Mucosa of descending colon (tissue), 3 donors: Measurements from ENCODE around the gene FLOT1. TPM values are rescaled to one million over a fixed set of nuclear protein-coding genes. Genes with fewer than 3 reads are reported as not detected.
"Not testable (repeated sequence)": the region's sequence is repeated elsewhere in the genome, so short reads cannot be mapped to it uniquely, and the experiment has no call there.

ENCODE experiments used
- ATAC-seq: fragments of 200-7000 bp; cut with Tn5 transposase; one replicate; pipeline ENCODE4 v1.9.1; 2020; ENCODE audit warnings: mild to moderate bottlenecking, moderate library complexity
- DNase-seq, 3 donors: peaks; one replicate each; pipeline ENCODE4 v3.0.0-alpha.2; 2020
- H3K36me3 ChIP-seq: fragments of 200-600 bp; one replicate; pipeline ENCODE4 v1.8.0; 2021; ENCODE audit warnings: low read depth, mild to moderate bottlenecking
- H3K4me1 ChIP-seq: fragments of 200-600 bp; one replicate; pipeline ENCODE4 v1.8.0; 2021; ENCODE audit warnings: low read depth, mild to moderate bottlenecking
- H3K4me3 ChIP-seq: fragments of 200-600 bp; one replicate; pipeline ENCODE4 v1.8.0; 2021; ENCODE audit warnings: mild to moderate bottlenecking
- H3K9me3 ChIP-seq: fragments of 200-600 bp; one replicate; pipeline ENCODE4 v1.8.0; 2021; ENCODE audit warnings: mild to moderate bottlenecking
- CTCF ChIP-seq: fragments of 200-600 bp; IDR thresholded peaks from one replicate; pipeline ENCODE4 v1.8.0; 2022; ENCODE audit warnings: antibody characterized with exemption, mild to moderate bottlenecking
- intact Hi-C, 2 donors: fragments of 100-400 bp; cut with DNase I in 1 of 2; cut with micrococcal nuclease in 1 of 2; formaldehyde crosslinking; loops; one replicate each; pipeline versions ENCODE4 v1.11.0 to v1.11.1; 2022; cut with DNase I, micrococcal nuclease
- total RNA-seq, 3 donors: library from RNA; stranded (reverse); fragmentation: NEBNext Ultra II Directional in 2 of 3; extraction: Animal tissue kit (Norgen Biotek cat#: 25700) in 2 of 3; gene quantifications; one replicate each; pipeline versions ENCODE4 v1.2.1 to v1.2.4, GENCODE V29; 2021 to 2023
- donor health status: DM: no; HTN: no; CAD: no; lungs with moderate emphysema.
- donor health status: DM: no; HTN: no; CAD: no.
- donor health status: DM: no; HTN: yes; CAD: no.

The FLOT1 gene
- total RNA-seq, 3 donors from 2014 or later: 133 to 175 (median 152) TPM

- TF ChIP-seq CTCF: no peak
- peaks cover 8% of the 10 kb centered on the region for H3K4me1 ChIP-seq
- DNase-seq (no peak), ATAC-seq (no peak)
- H3K36me3 ChIP-seq: no peaks in the 10 kb centered on the region
- intact Hi-C loops: no loop called here
- H3K9me3 ChIP-seq: no peaks in the 10 kb centered on the region
- H3K4me3 ChIP-seq: no peak overlapping the region
Measured at GRCh38 chr6:30760549-30760948, 18.1 kb upstream of the FLOT1 start.

GRCh38 chr6:30759575-30760239, 17.2 kb upstream of the FLOT1 start:
- H3K4me1 ChIP-seq: peaks cover 8% of the 10 kb centered on the region
- H3K36me3 ChIP-seq: no peaks in the 10 kb centered on the region
- DNase-seq (no peak), ATAC-seq (no peak)
- TF ChIP-seq CTCF: no peak
- intact Hi-C loops: no loop called here
- no peaks in the 10 kb centered on the region for H3K9me3 ChIP-seq
- no peak overlapping the region for H3K4me3 ChIP-seq

- intact Hi-C loops: no loop called here
Measured at GRCh38 chr6:30757261-30757904, 14.9 kb upstream of the FLOT1 start.

GRCh38 chr6:30756405-30757003, 14.0 kb upstream of the FLOT1 start:
- intact Hi-C loops, H3K4me1 ChIP-seq, DNase-seq, H3K36me3 ChIP-seq, ATAC-seq, H3K9me3 ChIP-seq, H3K4me3 ChIP-seq: not testable (repeated sequence)

More at GRCh38 chr6:30757261-30757904, 14.9 kb upstream of the FLOT1 start:
- no peak for TF ChIP-seq CTCF
- Histone ChIP-seq H3K36me3 (no peaks in the 10 kb centered on the region), H3K9me3 (no peaks in the 10 kb centered on the region), H3K4me3 (no peak overlapping the region), H3K4me1 (no peaks in the 10 kb centered on the region)
- DNase-seq (no peak), ATAC-seq (no peak)

GRCh38 chr6:30754631-30755030, 12.1 kb upstream of the FLOT1 start:
- no peak for TF ChIP-seq CTCF
- H3K4me3 ChIP-seq: no peak overlapping the region
- H3K36me3 ChIP-seq: no peaks in the 10 kb centered on the region
- no peak for DNase-seq
- H3K9me3 ChIP-seq: no peaks in the 10 kb centered on the region
- intact Hi-C loops: no loop called here
- ATAC-seq: no peak
- H3K4me1 ChIP-seq: peaks cover 21% of the 10 kb centered on the region
